ENCODE measurements around the gene DOK4.

GRCh38 chr16:57534337-57534880 is 48.1 kb upstream of the DOK4 start:
- TF ChIP-seq REST (IDR thresholded peaks at IDR 0.05; ENCODE audit: insufficient replicate concordance, low read depth) (no peak), POLR2AphosphoS5 (IDR thresholded peaks at IDR 0.05; ENCODE audit: low read depth) (no peak)
- TF ChIP-seq, protein P1, sequence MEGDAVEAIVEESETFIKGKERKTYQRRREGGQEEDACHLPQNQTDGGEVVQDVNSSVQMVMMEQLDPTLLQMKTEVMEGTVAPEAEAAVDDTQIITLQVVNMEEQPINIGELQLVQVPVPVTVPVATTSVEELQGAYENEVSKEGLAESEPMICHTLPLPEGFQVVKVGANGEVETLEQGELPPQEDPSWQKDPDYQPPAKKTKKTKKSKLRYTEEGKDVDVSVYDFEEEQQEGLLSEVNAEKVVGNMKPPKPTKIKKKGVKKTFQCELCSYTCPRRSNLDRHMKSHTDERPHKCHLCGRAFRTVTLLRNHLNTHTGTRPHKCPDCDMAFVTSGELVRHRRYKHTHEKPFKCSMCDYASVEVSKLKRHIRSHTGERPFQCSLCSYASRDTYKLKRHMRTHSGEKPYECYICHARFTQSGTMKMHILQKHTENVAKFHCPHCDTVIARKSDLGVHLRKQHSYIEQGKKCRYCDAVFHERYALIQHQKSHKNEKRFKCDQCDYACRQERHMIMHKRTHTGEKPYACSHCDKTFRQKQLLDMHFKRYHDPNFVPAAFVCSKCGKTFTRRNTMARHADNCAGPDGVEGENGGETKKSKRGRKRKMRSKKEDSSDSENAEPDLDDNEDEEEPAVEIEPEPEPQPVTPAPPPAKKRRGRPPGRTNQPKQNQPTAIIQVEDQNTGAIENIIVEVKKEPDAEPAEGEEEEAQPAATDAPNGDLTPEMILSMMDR (IDR thresholded peaks at IDR 0.05; ENCODE audit: insufficient read depth, low read length): no peak
